Endothelial cell of coronary artery (primary cell): ENCODE measurements around the gene CTTN. TPM values are rescaled to one million over a fixed set of nuclear protein-coding genes. Genes with fewer than 3 reads are reported as not detected.

Experiments used
- total RNA-seq: library from RNA; depleted of rRNA; stranded (reverse); fragments of >200 nt; gene quantifications from 2 replicates; pipeline ENCODE4 v1.2.3, GENCODE V29; 2014

CTTN gene
- total RNA-seq: 290 and 362 TPM in 2 replicates

DNA sequence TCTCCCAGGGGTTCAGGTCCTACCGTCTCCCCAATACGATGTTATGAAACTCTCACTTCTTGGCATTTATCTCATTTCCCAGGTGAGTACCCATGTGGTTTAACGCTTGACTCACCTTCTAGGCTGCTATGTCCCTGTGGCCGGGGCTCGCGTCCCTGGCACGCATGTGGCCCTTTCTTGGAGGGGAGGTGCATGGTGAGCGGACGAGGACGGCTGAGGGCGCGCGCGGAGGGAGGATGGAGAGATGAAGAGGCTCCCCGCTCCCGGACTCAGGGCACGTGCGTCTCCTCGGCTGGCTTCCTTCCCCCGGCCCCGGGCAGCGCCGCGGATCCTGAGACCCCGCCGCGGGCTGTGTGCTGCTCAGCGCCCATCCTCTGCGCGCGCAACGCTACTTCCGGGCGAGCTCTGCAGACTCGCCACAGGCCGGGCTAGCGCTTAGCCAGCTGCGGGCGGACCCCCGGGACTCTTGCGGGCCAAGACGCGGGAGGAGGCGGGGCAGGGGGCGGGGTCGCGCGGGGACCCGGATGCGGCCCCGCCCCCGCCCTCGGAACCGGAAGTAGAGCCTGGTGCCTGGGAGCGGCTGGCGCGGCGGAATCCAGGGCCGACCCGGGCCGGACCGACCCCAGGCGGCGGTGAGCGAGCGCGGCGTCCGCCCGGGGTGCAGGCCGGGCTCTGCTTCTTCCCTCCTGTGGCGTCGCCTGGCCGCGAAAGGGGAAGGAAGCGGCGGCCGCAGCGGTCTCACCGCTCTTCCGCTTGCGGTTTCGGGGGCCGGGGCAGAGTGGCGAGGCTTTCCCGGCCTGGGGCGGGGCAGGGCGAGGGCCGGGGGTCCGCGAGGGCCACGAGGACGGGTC, at the start of gene CTTN:
Gene CTTN (plus strand): TSS at position 547 of the 851 bp plus-strand sequence. CDS start 8,769 bp downstream, outside the sequence.

Other genes with a start within 250 kb of the CTTN start
- 54.2 and 55.0 TPM in 2 replicates for gene FADD, start 195.2 kb upstream of the CTTN start, total RNA-seq
- 26.8 and 39.7 TPM in 2 replicates for gene PPFIA1, start 127.8 kb upstream of the CTTN start, total RNA-seq